ENCODE measurements around the gene COQ8B.
A peak's percentile ranks its signal among the peaks of the same experiment; 100 is the strongest.
"Not testable (repeated sequence)": the region's sequence is repeated elsewhere in the genome, so short reads cannot be mapped to it uniquely, and the experiment has no call there.

The COQ8B gene

GRCh38 chr19:40716482-40717324 lies at the start of gene COQ8B, which contains the start of gene ITPKC:
Gene COQ8B, minus strand, starts transcription at chr19:40716886. Its CDS starts 2,254 bp downstream, at chr19:40714632.
Gene ITPKC, plus strand, starts transcription at chr19:40717112. Its CDS starts 24 bp downstream, at chr19:40717136.
- DNase-seq, result peak; percentile 95 to 100

- DNase-seq, result not testable (repeated sequence)
Observed at GRCh38 chr19:40766385-40766784, 49.7 kb upstream of the COQ8B start.

- no peak for DNase-seq
Observed at GRCh38 chr19:40763963-40764362, 47.3 kb upstream of the COQ8B start.

GRCh38 chr19:40763526-40763925 lies 46.8 kb upstream of the COQ8B start:
- DNase-seq, result no peak

- DNase-seq, result no peak
Observed at GRCh38 chr19:40762754-40763470, 46.2 kb upstream of the COQ8B start.

GRCh38 chr19:40759352-40759751 lies 42.7 kb upstream of the COQ8B start:
- no peak for DNase-seq

- no peak for DNase-seq
Observed at GRCh38 chr19:40758491-40758890, 41.8 kb upstream of the COQ8B start.

GRCh38 chr19:40756502-40757110 lies 39.9 kb upstream of the COQ8B start:
- no peak for DNase-seq

- no peak for DNase-seq
Observed at GRCh38 chr19:40755791-40756190, 39.1 kb upstream of the COQ8B start.

GRCh38 chr19:40755248-40755624 lies 38.5 kb upstream of the COQ8B start:
- DNase-seq, result no peak

GRCh38 chr19:40754611-40755247 lies 38.0 kb upstream of the COQ8B start:
- peak in 1 of 2 experiments; percentile 21 for DNase-seq

GRCh38 chr19:40752257-40752781 lies 35.6 kb upstream of the COQ8B start:
- DNase-seq, result no peak

GRCh38 chr19:40750874-40751537 lies 34.3 kb upstream of the COQ8B start, which contains the start of gene SNRPA:
Gene SNRPA, plus strand, starts transcription at chr19:40751203. Its CDS starts 206 bp downstream, at chr19:40751409.
- peak; percentile 99 to 100 for DNase-seq

- peak; percentile 100 for DNase-seq
Observed at GRCh38 chr19:40750058-40750873, 33.6 kb upstream of the COQ8B start, which contains the start of gene ACTMAP. Gene ACTMAP, minus strand, starts transcription at chr19:40750477. Its CDS starts 674 bp downstream, at chr19:40749803.

GRCh38 chr19:40747536-40747935 lies 30.9 kb upstream of the COQ8B start:
- DNase-seq, result no peak

GRCh38 chr19:40745402-40745780 lies 28.7 kb upstream of the COQ8B start:
- no peak for DNase-seq

GRCh38 chr19:40744554-40745401 lies 28.1 kb upstream of the COQ8B start:
- DNase-seq, result peak in 1 of 2 experiments; percentile 49

- no peak for DNase-seq
Observed at GRCh38 chr19:40743926-40744325, 27.2 kb upstream of the COQ8B start.

- no peak for DNase-seq
Observed at GRCh38 chr19:40742886-40743285, 26.2 kb upstream of the COQ8B start.

- no peak for DNase-seq
Observed at GRCh38 chr19:40742477-40742876, 25.8 kb upstream of the COQ8B start.
